ENCODE measurements around the gene INPP5A. TPM values are rescaled to one million over a fixed set of nuclear protein-coding genes. Genes with fewer than 3 reads are reported as not detected.

Gene INPP5A
- total RNA-seq, 1 experiment from 2014 or later, result 44.5 TPM

GRCh38 chr10:132634947-132635271, 97.3 kb downstream of the INPP5A start:
- Mint-ChIP-seq H3K27ac (ENCODE audit: unreplicated experiment) (no peak overlapping the region), H3K36me3 (ENCODE audit: insufficient read depth, unreplicated experiment) (peaks cover 2% of the 10 kb centered on the region), H3K4me1 (ENCODE audit: low read depth, unreplicated experiment) (peaks cover 9% of the 10 kb centered on the region), H3K9me3 (ENCODE audit: unreplicated experiment) (no peaks in the 10 kb centered on the region), H3K27me3 (ENCODE audit: insufficient read depth, unreplicated experiment) (no peaks in the 10 kb centered on the region), H3K4me3 (ENCODE audit: unreplicated experiment) (no peak overlapping the region)
- Histone ChIP-seq H3K27me3 (replicated peaks; ENCODE audit: control insufficient read depth, insufficient read depth, low read length) (no peaks in the 10 kb centered on the region), H3K4me3 (ENCODE audit: low read depth, low read length) (no peak overlapping the region), H3K4me1 (no peaks in the 10 kb centered on the region), H3K36me3 (ENCODE audit: control insufficient read depth, insufficient read depth, low read length) (no peaks in the 10 kb centered on the region), H3K9me3 (no peaks in the 10 kb centered on the region)
- no TSS peak for BruUV-seq (replicated peaks)
- CTCF ChIA-PET, result no interaction called here
- TF ChIP-seq CTCF (IDR thresholded peaks at IDR 0.05; ENCODE audit: insufficient read depth in 1 of 2, low read depth in 1 of 2, low read length in 1 of 2, severe bottlenecking in 1 of 2, unreplicated experiment in 1 of 2), result no peak
- DNase-seq, result no peak
- intact Hi-C loops (cut with micrococcal nuclease; ENCODE audit: unreplicated experiment), result loop anchor here (10.0 kb wide), 1 partner anchor 250 kb away; no protein-coding TSS in a partner anchor
- POLR2A ChIA-PET, result no interaction called here

GRCh38 chr10:132636358-132636757, 98.8 kb downstream of the INPP5A start:
- Mint-ChIP-seq H3K36me3 (ENCODE audit: insufficient read depth, unreplicated experiment) (peaks cover 10% of the 10 kb centered on the region), H3K4me1 (ENCODE audit: low read depth, unreplicated experiment) (peaks cover 9% of the 10 kb centered on the region), H3K9me3 (ENCODE audit: unreplicated experiment) (no peaks in the 10 kb centered on the region), H3K27me3 (ENCODE audit: insufficient read depth, unreplicated experiment) (no peaks in the 10 kb centered on the region), H3K4me3 (ENCODE audit: unreplicated experiment) (no peak overlapping the region), H3K27ac (ENCODE audit: unreplicated experiment) (no peak overlapping the region)
- Histone ChIP-seq H3K4me1 (no peaks in the 10 kb centered on the region), H3K36me3 (ENCODE audit: control insufficient read depth, insufficient read depth, low read length) (no peaks in the 10 kb centered on the region), H3K9me3 (no peaks in the 10 kb centered on the region), H3K27me3 (replicated peaks; ENCODE audit: control insufficient read depth, insufficient read depth, low read length) (no peaks in the 10 kb centered on the region), H3K4me3 (ENCODE audit: low read depth, low read length) (no peak overlapping the region)
- BruUV-seq (replicated peaks), result no TSS peak
- no peak for DNase-seq
- ChIA-PET CTCF (interaction anchor here (0.6 kb wide), 1 partner anchor 177 kb away, joined by 3 read pairs; no protein-coding TSS in a partner anchor), POLR2A (no interaction called here)
- no peak for TF ChIP-seq CTCF (IDR thresholded peaks at IDR 0.05; ENCODE audit: insufficient read depth in 1 of 2, low read depth in 1 of 2, low read length in 1 of 2, severe bottlenecking in 1 of 2, unreplicated experiment in 1 of 2)
- intact Hi-C loops (cut with micrococcal nuclease; ENCODE audit: unreplicated experiment), result loop anchor here (2.0 to 10.0 kb wide), 2 partner anchors 100 to 252 kb away; partner anchors contain the start of gene INPP5A

- peak; percentile 57 to 69 for TF ChIP-seq CTCF (IDR thresholded peaks at IDR 0.05; ENCODE audit: insufficient read depth in 1 of 2, low read depth in 1 of 2, low read length in 1 of 2, severe bottlenecking in 1 of 2, unreplicated experiment in 1 of 2)
- peak in 1 of 2 experiments; percentile 61 for DNase-seq
- no peak overlapping the region for H3K4me3 ChIP-seq (ENCODE audit: low read depth, low read length)
- Mint-ChIP-seq H3K27me3 (ENCODE audit: insufficient read depth, unreplicated experiment) (no peaks in the 10 kb centered on the region), H3K27ac (ENCODE audit: unreplicated experiment) (no peak overlapping the region), H3K36me3 (ENCODE audit: insufficient read depth, unreplicated experiment) (peaks cover 10% of the 10 kb centered on the region), H3K4me3 (ENCODE audit: unreplicated experiment) (no peak overlapping the region), H3K4me1 (ENCODE audit: low read depth, unreplicated experiment) (peaks cover 9% of the 10 kb centered on the region), H3K9me3 (ENCODE audit: unreplicated experiment) (no peaks in the 10 kb centered on the region)
- ChIA-PET POLR2A (no interaction called here), CTCF (no interaction called here)
- intact Hi-C loops (cut with micrococcal nuclease; ENCODE audit: unreplicated experiment), result loop anchor here (1.0 to 10.0 kb wide), 3 partner anchors 101 to 253 kb away; partner anchors contain the start of gene INPP5A
- H3K4me1 ChIP-seq, result no peaks in the 10 kb centered on the region
- no TSS peak for BruUV-seq (replicated peaks)
- no peaks in the 10 kb centered on the region for H3K36me3 ChIP-seq (ENCODE audit: control insufficient read depth, insufficient read depth, low read length)
- H3K9me3 ChIP-seq, result no peaks in the 10 kb centered on the region
- H3K27me3 ChIP-seq (replicated peaks; ENCODE audit: control insufficient read depth, insufficient read depth, low read length), result no peaks in the 10 kb centered on the region
Observed at GRCh38 chr10:132637477-132638129, 100.0 kb downstream of the INPP5A start.
